H1 (cell line): ENCODE measurements around the gene UBE2F. TPM values are rescaled to one million over a fixed set of nuclear protein-coding genes. Genes with fewer than 3 reads are reported as not detected.

ENCODE experiments used
- CTCF ChIA-PET: fragments of 300-600 bp; sonication (Branson Sonifier 250); formaldehyde crosslinking; loops from one replicate; lab custom pipeline; 2021; ENCODE audit not compliant: partially characterized antibody; lab: Charles Lee
- POLR2A ChIA-PET: fragments of 300-600 bp; sonication (Branson Sonifier 250); formaldehyde crosslinking; loops from one replicate; lab custom pipeline; 2021; ENCODE audit warnings: inconsistent platforms; ENCODE audit not compliant: partially characterized antibody; lab: Charles Lee
- DNase-seq, 2 experiments: peaks; one replicate each; pipeline versions ENCODE4 v3.0.0 to v3.0.0-alpha.2; 2010 to 2022; ENCODE audit warnings: low spot score in 2 of 2, low read depth in 1 of 2, mixed read lengths in 1 of 2
- FAIRE-seq: peaks from 2 replicates; lab custom pipeline; 2011; peaks lifted over from hg19 to GRCh38; lab: Jason Lieb, UNC
- H2AFZ ChIP-seq: 2 replicates; pipeline ENCODE4 v1.8.1; 2012; ENCODE audit warnings: low read length, inconsistent platforms
- H2AK5ac ChIP-seq: 2 replicates; pipeline ENCODE4 v1.6.1; 2013; ENCODE audit warnings: low read depth, low read length
- H2BK120ac ChIP-seq: replicated peaks from 2 replicates; pipeline ENCODE3; 2013; ENCODE audit warnings: low read depth, low read length, inconsistent platforms
- H2BK12ac ChIP-seq: 2 replicates; pipeline ENCODE4 v1.6.1; 2013; ENCODE audit warnings: low read depth, low read length
- H2BK15ac ChIP-seq: 2 replicates; pipeline ENCODE4 v1.6.1; 2013; ENCODE audit warnings: low read length
- H2BK20ac ChIP-seq: 2 replicates; pipeline ENCODE4 v1.6.1; 2013; ENCODE audit warnings: low read length
- H2BK5ac ChIP-seq: 2 replicates; pipeline ENCODE4 v1.6.1; 2013; ENCODE audit warnings: low read depth, low read length
- H3K14ac ChIP-seq: 2 replicates; pipeline ENCODE4 v1.6.1; 2013; ENCODE audit warnings: inconsistent platforms; ENCODE audit not compliant: insufficient read length
- H3K18ac ChIP-seq: 2 replicates; pipeline ENCODE4 v1.6.1; 2013; ENCODE audit warnings: low read length; ENCODE audit errors: extremely low read depth
- H3K23ac ChIP-seq: 2 replicates; pipeline ENCODE4 v1.6.1; 2013; ENCODE audit warnings: inconsistent platforms; ENCODE audit not compliant: insufficient read length
- H3K23me2 ChIP-seq: 2 replicates; pipeline ENCODE4 v1.6.1; 2013; ENCODE audit warnings: low read depth, low read length
- H3K27ac ChIP-seq: 2 replicates; pipeline ENCODE4 v1.6.1; 2011; ENCODE audit warnings: low read depth, low read length, inconsistent platforms
- H3K27me3 ChIP-seq, 4 experiments: replicated peaks in 1 of 4; 1 replicate in 1 of 4; 2 replicates in 3 of 4; pipeline versions ENCODE4 v1.6.1 to v1.8.1; 2011 to 2013; ENCODE audit warnings: low read length in 3 of 4, mild to moderate bottlenecking in 3 of 4, inconsistent platforms in 2 of 4, mixed read lengths in 2 of 4, moderate library complexity in 1 of 4; ENCODE audit not compliant: control insufficient read depth in 3 of 4, insufficient read depth in 3 of 4; ENCODE audit errors: extremely low read depth in 1 of 4
- H3K36me3 ChIP-seq, 4 experiments: 2 replicates each; pipeline versions ENCODE4 v1.6.1 to v1.8.1; 2011 to 2013; ENCODE audit warnings: mild to moderate bottlenecking in 4 of 4, low read length in 3 of 4, moderate library complexity in 2 of 4, control low read depth in 1 of 4, inconsistent platforms in 1 of 4; ENCODE audit not compliant: insufficient read depth in 4 of 4, control insufficient read depth in 2 of 4
- H3K4ac ChIP-seq: replicated peaks from 2 replicates; pipeline ENCODE3; 2013; ENCODE audit warnings: low read length, low read depth, mixed read lengths, inconsistent platforms; ENCODE audit not compliant: insufficient read length
- H3K4me1 ChIP-seq, 4 experiments: replicated peaks in 1 of 4; 1 replicate in 1 of 4; 2 replicates in 3 of 4; pipeline versions ENCODE4 v1.6.1 to v1.8.1; 2011 to 2013; ENCODE audit warnings: low read length in 3 of 4, inconsistent platforms in 2 of 4, mixed read lengths in 1 of 4; ENCODE audit not compliant: insufficient read depth in 4 of 4, control insufficient read depth in 3 of 4
- H3K4me2 ChIP-seq, 2 experiments: 2 replicates each; pipeline versions ENCODE4 v1.6.1 to v1.8.1; 2011 to 2013; ENCODE audit warnings: low read depth in 2 of 2, low read length in 2 of 2, control low read depth in 1 of 2, inconsistent platforms in 1 of 2, mild to moderate bottlenecking in 1 of 2; ENCODE audit not compliant: insufficient read depth in 1 of 2
- H3K4me3 ChIP-seq, 4 experiments: fragments of 200-600, 300-600 bp in 1 of 4; sonication (generic), shearing (Covaris generic), sonication (Bioruptor Twin) in 1 of 4; 2 replicates each; pipeline versions ENCODE4 v1.5.1 to v1.8.1; 2011 to 2016; ENCODE audit warnings: low read length in 4 of 4, low read depth in 3 of 4, control low read depth in 2 of 4, inconsistent platforms in 2 of 4, mild to moderate bottlenecking in 2 of 4, mixed read lengths in 1 of 4, moderate library complexity in 1 of 4; ENCODE audit not compliant: insufficient read depth in 2 of 4; ENCODE audit errors: extremely low read depth in 1 of 4
- H3K56ac ChIP-seq: replicated peaks from 2 replicates; pipeline ENCODE3; 2013; ENCODE audit warnings: low read depth, mild to moderate bottlenecking, mixed read lengths, low read length, inconsistent platforms; ENCODE audit not compliant: insufficient read length
- H3K79me1 ChIP-seq: 2 replicates; pipeline ENCODE4 v1.6.1; 2013; ENCODE audit warnings: low read depth, low read length, control low read depth
- H3K79me2 ChIP-seq, 2 experiments: 2 replicates each; pipeline versions ENCODE4 v1.6.1 to v1.8.1; 2012 to 2013; ENCODE audit warnings: low read length in 2 of 2, mild to moderate bottlenecking in 2 of 2, inconsistent platforms in 1 of 2; ENCODE audit not compliant: insufficient read depth in 2 of 2, control insufficient read depth in 1 of 2
- H3K9ac ChIP-seq, 4 experiments: replicated peaks in 1 of 4; 1 replicate in 1 of 4; 2 replicates in 3 of 4; pipeline versions ENCODE4 v1.6.1 to v1.8.1; 2011 to 2013; ENCODE audit warnings: low read depth in 3 of 4, low read length in 3 of 4, control low read depth in 2 of 4, mild to moderate bottlenecking in 2 of 4, moderate library complexity in 2 of 4, inconsistent platforms in 1 of 4; ENCODE audit errors: extremely low read depth in 1 of 4
- H3K9me3 ChIP-seq, 2 experiments: 2 replicates each; pipeline versions ENCODE4 v1.6.1 to v1.8.1; 2012 to 2013; ENCODE audit warnings: mild to moderate bottlenecking in 2 of 2, moderate library complexity in 2 of 2, control low read depth in 1 of 2, inconsistent platforms in 1 of 2, low read depth in 1 of 2, low read length in 1 of 2, mixed read lengths in 1 of 2; ENCODE audit not compliant: insufficient read depth in 2 of 2
- H4K20me1 ChIP-seq, 2 experiments: replicated peaks in 1 of 2; 2 replicates each; pipeline versions ENCODE3 to v1.8.1; 2011 to 2013; ENCODE audit warnings: inconsistent platforms in 2 of 2, low read length in 2 of 2, mild to moderate bottlenecking in 1 of 2; ENCODE audit not compliant: insufficient read depth in 2 of 2, control insufficient read depth in 1 of 2
- H4K5ac ChIP-seq: 2 replicates; pipeline ENCODE4 v1.6.1; 2013; ENCODE audit warnings: low read length, low read depth, mixed read lengths, inconsistent platforms; ENCODE audit not compliant: insufficient read length
- H4K8ac ChIP-seq: 2 replicates; pipeline ENCODE4 v1.8.0; 2013; ENCODE audit warnings: mild to moderate bottlenecking, moderate library complexity, low read length, inconsistent platforms; ENCODE audit not compliant: insufficient read depth; ENCODE audit errors: extremely low read depth
- H4K91ac ChIP-seq: replicated peaks from 2 replicates; pipeline ENCODE3; 2013; ENCODE audit warnings: low read length, mixed read lengths, inconsistent platforms; ENCODE audit not compliant: insufficient read length
- BACH1 ChIP-seq: IDR thresholded peaks from 2 replicates; pipeline ENCODE4 v1.6.1; 2012; ENCODE audit warnings: low read length, improper control_type of control experiment
- BRCA1 ChIP-seq: IDR thresholded peaks from 2 replicates; pipeline ENCODE4 v1.6.1; 2012; ENCODE audit warnings: low read depth, low read length, improper control_type of control experiment
- HDAC2 ChIP-seq, 2 experiments: fragments of 300-600 bp in 1 of 2; sonication (generic) in 1 of 2; IDR thresholded peaks; 2 replicates each; pipeline ENCODE4 v1.6.1; 2011 to 2012; ENCODE audit warnings: low read depth in 2 of 2, low read length in 2 of 2, mild to moderate bottlenecking in 2 of 2, moderate library complexity in 2 of 2, borderline replicate concordance in 1 of 2, inconsistent platforms in 1 of 2
- POLR2AphosphoS5 ChIP-seq: IDR thresholded peaks from 2 replicates; pipeline ENCODE4 v1.6.1; 2011; ENCODE audit warnings: low read depth, low read length
- RXRA ChIP-seq: IDR thresholded peaks from 2 replicates; pipeline ENCODE4 v1.6.1; 2011; ENCODE audit warnings: low read depth, mild to moderate bottlenecking, low read length, moderate library complexity; ENCODE audit not compliant: insufficient read depth
- SP2 ChIP-seq: IDR thresholded peaks from 2 replicates; pipeline ENCODE4 v1.6.1; 2012; ENCODE audit warnings: mild to moderate bottlenecking, low read length, inconsistent platforms
- ZNF274 ChIP-seq: IDR thresholded peaks from 2 replicates; pipeline ENCODE4 v1.7.0; 2012; ENCODE audit warnings: low read length, borderline replicate concordance; ENCODE audit errors: extremely low read depth
- WGBS, 2 experiments: shearing (Covaris generic) in 1 of 2; methylation state at CpG; one replicate each; pipeline versions ENCODE4 v1.1.6 to v1.1.7; 2013 to 2015; ENCODE audit warnings: low lambda C conversion rate in 2 of 2, mixed read lengths in 2 of 2, inconsistent platforms in 1 of 2, low coverage in 1 of 2, missing lambda C conversion rate in 1 of 2; ENCODE audit not compliant: insufficient replicate concordance in 2 of 2, insufficient coverage in 1 of 2, insufficient read length in 1 of 2; ENCODE audit errors: extremely low coverage in 1 of 2, missing lambda C conversion rate in 1 of 2; 5-methylcytosine and 5-hydroxymethylcytosine counted together
- polyA plus RNA-seq, 7 experiments: library from polyadenylated mRNA; depleted of rRNA in 3 of 7; stranded (reverse) in 5 of 7; unstranded in 2 of 7; fragments of >200 nt in 5 of 7; fragments of 200-250 nt in 2 of 7; gene quantifications; 1 replicate in 5 of 7; 2 replicates in 1 of 7; 4 replicates in 1 of 7; pipeline versions ENCODE4 v1.2.1 to v1.2.3, GENCODE V29; 2011 to 2013; ENCODE audit warnings: missing spikeins in 2 of 7, mixed read lengths in 2 of 7
- total RNA-seq: library from RNA; stranded (reverse); fragmentation: NEBNext Ultra II Directional; extraction: Animal tissue kit (Norgen Biotek cat#: 25700); gene quantifications from 2 replicates; pipeline ENCODE4 v1.2.1, GENCODE V29; 2021
- TF ChIP-seq, protein P1 (sequence below): IDR thresholded peaks from 2 replicates; pipeline ENCODE4 v1.6.1; 2012; ENCODE audit warnings: inconsistent platforms

Gene UBE2F
- total and polyA plus RNA-seq, 2 of the 8 experiments (the other 6 are each of a cell fraction or from before 2014, with no cell fraction given): 43.3 to 59.8 TPM

DNA sequence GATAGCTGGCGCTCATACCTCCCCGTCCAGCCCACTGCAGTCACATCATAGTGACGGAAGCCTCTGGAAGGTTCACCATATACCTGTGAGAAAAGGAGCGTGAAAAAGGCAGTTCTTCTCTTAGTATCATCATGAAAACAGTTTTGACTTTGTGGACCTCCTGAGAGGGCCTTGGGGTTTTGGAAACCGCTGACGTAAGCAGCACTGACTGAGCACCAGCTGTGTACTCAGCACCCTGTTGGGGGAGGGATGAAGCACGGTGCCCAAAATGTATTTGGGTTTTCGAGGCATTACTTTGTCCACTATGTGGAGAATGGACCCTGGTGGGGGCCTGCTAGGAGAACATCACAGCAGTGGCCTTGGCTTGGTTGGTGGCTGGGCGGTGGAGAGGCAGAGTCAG is 99.4 kb downstream of the UBE2F start:
- WGBS, 2 experiments: 93% methylated on average over 9 of the region's 9 CpGs; no CpG with 5 or more reads in 1 of the 2 experiments
- H2BK5ac ChIP-seq: no peak overlapping the region
- no peak overlapping the region for H3K9ac ChIP-seq
- FAIRE-seq (no peak), DNase-seq (no peak)
- H3K4me1 ChIP-seq: peaks cover 0 to 7% (median 3%) of the 10 kb centered on the region in 4 experiments; a peak in 5 of 7 replicates
- H3K23me2 ChIP-seq: peaks cover 6% of the 10 kb centered on the region; the same call in 1 of the 2 replicates
- CTCF ChIA-PET: no interaction called here
- H3K27me3 ChIP-seq: no peaks in the 10 kb centered on the region
- no peak overlapping the region for H2BK15ac ChIP-seq
- no peak overlapping the region for H3K18ac ChIP-seq
- H3K79me1 ChIP-seq: peaks cover 2% of the 10 kb centered on the region; the same call in 1 of the 2 replicates
- H4K8ac ChIP-seq: no peak overlapping the region
- H3K14ac ChIP-seq: no peak overlapping the region
- no peak overlapping the region for H2BK120ac ChIP-seq
- H3K9me3 ChIP-seq: no peaks in the 10 kb centered on the region
- H4K91ac ChIP-seq: no peak overlapping the region
- H3K27ac ChIP-seq: no peak overlapping the region
- no peak overlapping the region for H4K5ac ChIP-seq
- H2BK20ac ChIP-seq: no peak overlapping the region
- POLR2A ChIA-PET: no interaction called here
- peaks cover 5 to 63% of the 10 kb centered on the region in 2 experiments for H3K79me2 ChIP-seq
- no peak overlapping the region for H2BK12ac ChIP-seq
- no peak overlapping the region for H3K4ac ChIP-seq
- TF ChIP-seq HDAC2 (IDR thresholded peaks at IDR 0.05; ENCODE audit: borderline replicate concordance in 1 of 2, low read depth in 2 of 2, low read length in 2 of 2): no peak
- no peak for TF ChIP-seq ZNF274
- TF ChIP-seq BACH1: no peak
- no peak for TF ChIP-seq RXRA
- no peak for TF ChIP-seq BRCA1
- TF ChIP-seq POLR2AphosphoS5: no peak
- TF ChIP-seq SP2: no peak
- TF ChIP-seq, protein P1, sequence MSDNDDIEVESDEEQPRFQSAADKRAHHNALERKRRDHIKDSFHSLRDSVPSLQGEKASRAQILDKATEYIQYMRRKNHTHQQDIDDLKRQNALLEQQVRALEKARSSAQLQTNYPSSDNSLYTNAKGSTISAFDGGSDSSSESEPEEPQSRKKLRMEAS: no peak
- no peak overlapping the region for H2AFZ ChIP-seq
- no peak overlapping the region for H3K23ac ChIP-seq
- no peak overlapping the region for H3K56ac ChIP-seq
- H4K20me1 ChIP-seq: peaks cover 2 to 9% of the 10 kb centered on the region in 2 experiments
- peaks cover 14 to 67% (median 46%) of the 10 kb centered on the region in 4 experiments for H3K36me3 ChIP-seq
- H2AK5ac ChIP-seq: no peak overlapping the region
- no peak overlapping the region for H3K4me3 ChIP-seq
- H3K4me2 ChIP-seq: no peak overlapping the region
